ENCODE data around the gene TMEM117.
A peak's percentile ranks its signal among the peaks of the same experiment; 100 is the strongest.

TMEM117 gene

DNA sequence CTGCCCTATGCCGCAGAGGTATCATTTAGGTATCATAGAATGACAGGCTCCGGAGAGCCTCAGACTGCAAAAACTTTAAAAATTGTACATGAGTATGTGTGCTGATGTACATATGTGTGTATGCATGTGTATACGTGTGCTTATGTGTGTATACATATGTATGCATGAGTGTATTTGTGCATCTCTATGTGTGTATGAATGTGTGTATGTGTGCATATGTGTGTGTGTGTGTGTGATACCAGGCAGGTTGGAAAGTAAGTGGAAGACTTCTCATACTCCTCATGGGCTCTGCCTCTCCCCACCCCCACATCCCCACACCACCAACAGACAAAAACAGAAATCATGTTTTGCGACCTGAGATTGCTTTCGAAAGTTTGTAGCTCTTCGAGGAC, 621 bp upstream of the TMEM117 start (continued):
- TF ChIP-seq, protein P1, sequence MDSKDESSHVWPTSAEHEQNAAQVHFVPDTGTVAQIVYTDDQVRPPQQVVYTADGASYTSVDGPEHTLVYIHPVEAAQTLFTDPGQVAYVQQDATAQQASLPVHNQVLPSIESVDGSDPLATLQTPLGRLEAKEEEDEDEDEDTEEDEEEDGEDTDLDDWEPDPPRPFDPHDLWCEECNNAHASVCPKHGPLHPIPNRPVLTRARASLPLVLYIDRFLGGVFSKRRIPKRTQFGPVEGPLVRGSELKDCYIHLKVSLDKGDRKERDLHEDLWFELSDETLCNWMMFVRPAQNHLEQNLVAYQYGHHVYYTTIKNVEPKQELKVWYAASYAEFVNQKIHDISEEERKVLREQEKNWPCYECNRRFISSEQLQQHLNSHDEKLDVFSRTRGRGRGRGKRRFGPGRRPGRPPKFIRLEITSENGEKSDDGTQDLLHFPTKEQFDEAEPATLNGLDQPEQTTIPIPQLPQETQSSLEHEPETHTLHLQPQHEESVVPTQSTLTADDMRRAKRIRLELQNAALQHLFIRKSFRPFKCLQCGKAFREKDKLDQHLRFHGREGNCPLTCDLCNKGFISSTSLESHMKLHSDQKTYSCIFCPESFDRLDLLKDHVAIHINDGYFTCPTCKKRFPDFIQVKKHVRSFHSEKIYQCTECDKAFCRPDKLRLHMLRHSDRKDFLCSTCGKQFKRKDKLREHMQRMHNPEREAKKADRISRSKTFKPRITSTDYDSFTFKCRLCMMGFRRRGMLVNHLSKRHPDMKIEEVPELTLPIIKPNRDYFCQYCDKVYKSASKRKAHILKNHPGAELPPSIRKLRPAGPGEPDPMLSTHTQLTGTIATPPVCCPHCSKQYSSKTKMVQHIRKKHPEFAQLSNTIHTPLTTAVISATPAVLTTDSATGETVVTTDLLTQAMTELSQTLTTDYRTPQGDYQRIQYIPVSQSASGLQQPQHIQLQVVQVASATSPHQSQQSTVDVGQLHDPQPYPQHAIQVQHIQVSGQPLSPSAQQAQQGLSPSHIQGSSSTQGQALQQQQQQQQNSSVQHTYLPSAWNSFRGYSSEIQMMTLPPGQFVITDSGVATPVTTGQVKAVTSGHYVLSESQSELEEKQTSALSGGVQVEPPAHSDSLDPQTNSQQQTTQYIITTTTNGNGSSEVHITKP (tag by site-specific recombination; IDR thresholded peaks at IDR 0.05), result peak; percentile 74
- TF ChIP-seq ZNF426 (tag by site-specific recombination; IDR thresholded peaks at IDR 0.05), result no peak
- TF ChIP-seq ZEB2 (tag by site-specific recombination; IDR thresholded peaks at IDR 0.05), result 0 out of 2 replicates have a peak, but pooled peaks have one; percentile 37
- TF ChIP-seq ZNF558 (tag by site-specific recombination; IDR thresholded peaks at IDR 0.05), result no peak
- TF ChIP-seq KLF1 (tag by site-specific recombination; IDR thresholded peaks at IDR 0.05), result no peak
- TF ChIP-seq, protein P2, sequence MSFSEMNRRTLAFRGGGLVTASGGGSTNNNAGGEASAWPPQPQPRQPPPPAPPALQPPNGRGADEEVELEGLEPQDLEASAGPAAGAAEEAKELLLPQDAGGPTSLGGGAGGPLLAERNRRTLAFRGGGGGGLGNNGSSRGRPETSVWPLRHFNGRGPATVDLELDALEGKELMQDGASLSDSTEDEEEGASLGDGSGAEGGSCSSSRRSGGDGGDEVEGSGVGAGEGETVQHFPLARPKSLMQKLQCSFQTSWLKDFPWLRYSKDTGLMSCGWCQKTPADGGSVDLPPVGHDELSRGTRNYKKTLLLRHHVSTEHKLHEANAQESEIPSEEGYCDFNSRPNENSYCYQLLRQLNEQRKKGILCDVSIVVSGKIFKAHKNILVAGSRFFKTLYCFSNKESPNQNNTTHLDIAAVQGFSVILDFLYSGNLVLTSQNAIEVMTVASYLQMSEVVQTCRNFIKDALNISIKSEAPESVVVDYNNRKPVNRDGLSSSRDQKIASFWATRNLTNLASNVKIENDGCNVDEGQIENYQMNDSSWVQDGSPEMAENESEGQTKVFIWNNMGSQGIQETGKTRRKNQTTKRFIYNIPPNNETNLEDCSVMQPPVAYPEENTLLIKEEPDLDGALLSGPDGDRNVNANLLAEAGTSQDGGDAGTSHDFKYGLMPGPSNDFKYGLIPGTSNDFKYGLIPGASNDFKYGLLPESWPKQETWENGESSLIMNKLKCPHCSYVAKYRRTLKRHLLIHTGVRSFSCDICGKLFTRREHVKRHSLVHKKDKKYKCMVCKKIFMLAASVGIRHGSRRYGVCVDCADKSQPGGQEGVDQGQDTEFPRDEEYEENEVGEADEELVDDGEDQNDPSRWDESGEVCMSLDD (tag by site-specific recombination; IDR thresholded peaks at IDR 0.05), result no peak
- no peak for TF ChIP-seq ZNF555 (tag by site-specific recombination; conservative IDR thresholded peaks at IDR 0.05)
- TF ChIP-seq ZNF2 (tag by site-specific recombination; IDR thresholded peaks at IDR 0.05), result 0 out of 2 replicates have a peak, but pooled peaks have one; percentile 58
- TF ChIP-seq ZNF24 (tag by site-specific recombination; IDR thresholded peaks at IDR 0.05), result no peak
- peak; percentile 66 for TF ChIP-seq ZNF335 (tag by site-specific recombination; conservative IDR thresholded peaks at IDR 0.05)
- no peak for TF ChIP-seq MZF1 (tag by site-specific recombination; IDR thresholded peaks at IDR 0.05; ENCODE audit: borderline replicate concordance)
- TF ChIP-seq, protein P3, sequence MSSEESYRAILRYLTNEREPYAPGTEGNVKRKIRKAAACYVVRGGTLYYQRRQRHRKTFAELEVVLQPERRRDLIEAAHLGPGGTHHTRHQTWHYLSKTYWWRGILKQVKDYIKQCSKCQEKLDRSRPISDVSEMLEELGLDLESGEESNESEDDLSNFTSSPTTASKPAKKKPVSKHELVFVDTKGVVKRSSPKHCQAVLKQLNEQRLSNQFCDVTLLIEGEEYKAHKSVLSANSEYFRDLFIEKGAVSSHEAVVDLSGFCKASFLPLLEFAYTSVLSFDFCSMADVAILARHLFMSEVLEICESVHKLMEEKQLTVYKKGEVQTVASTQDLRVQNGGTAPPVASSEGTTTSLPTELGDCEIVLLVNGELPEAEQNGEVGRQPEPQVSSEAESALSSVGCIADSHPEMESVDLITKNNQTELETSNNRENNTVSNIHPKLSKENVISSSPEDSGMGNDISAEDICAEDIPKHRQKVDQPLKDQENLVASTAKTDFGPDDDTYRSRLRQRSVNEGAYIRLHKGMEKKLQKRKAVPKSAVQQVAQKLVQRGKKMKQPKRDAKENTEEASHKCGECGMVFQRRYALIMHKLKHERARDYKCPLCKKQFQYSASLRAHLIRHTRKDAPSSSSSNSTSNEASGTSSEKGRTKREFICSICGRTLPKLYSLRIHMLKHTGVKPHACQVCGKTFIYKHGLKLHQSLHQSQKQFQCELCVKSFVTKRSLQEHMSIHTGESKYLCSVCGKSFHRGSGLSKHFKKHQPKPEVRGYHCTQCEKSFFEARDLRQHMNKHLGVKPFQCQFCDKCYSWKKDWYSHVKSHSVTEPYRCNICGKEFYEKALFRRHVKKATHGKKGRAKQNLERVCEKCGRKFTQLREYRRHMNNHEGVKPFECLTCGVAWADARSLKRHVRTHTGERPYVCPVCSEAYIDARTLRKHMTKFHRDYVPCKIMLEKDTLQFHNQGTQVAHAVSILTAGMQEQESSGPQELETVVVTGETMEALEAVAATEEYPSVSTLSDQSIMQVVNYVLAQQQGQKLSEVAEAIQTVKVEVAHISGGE (tag by site-specific recombination; conservative IDR thresholded peaks at IDR 0.05; ENCODE audit: low read depth), result no peak
- no peak for TF ChIP-seq ZNF16 (tag by site-specific recombination; IDR thresholded peaks at IDR 0.05; ENCODE audit: low read depth)
- TF ChIP-seq ZNF585B (tag by site-specific recombination; IDR thresholded peaks at IDR 0.05), result no peak
- TF ChIP-seq, protein P4, sequence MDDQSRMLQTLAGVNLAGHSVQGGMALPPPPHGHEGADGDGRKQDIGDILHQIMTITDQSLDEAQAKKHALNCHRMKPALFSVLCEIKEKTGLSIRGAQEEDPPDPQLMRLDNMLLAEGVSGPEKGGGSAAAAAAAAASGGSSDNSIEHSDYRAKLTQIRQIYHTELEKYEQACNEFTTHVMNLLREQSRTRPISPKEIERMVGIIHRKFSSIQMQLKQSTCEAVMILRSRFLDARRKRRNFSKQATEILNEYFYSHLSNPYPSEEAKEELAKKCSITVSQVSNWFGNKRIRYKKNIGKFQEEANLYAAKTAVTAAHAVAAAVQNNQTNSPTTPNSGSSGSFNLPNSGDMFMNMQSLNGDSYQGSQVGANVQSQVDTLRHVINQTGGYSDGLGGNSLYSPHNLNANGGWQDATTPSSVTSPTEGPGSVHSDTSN (CRISPR knock-in tag; IDR thresholded peaks at IDR 0.05), result no peak
- no peak for TF ChIP-seq HOXD13 (CRISPR knock-in tag; IDR thresholded peaks at IDR 0.05; ENCODE audit: borderline replicate concordance)
